AG09319 (cell line): ENCODE data around the gene HOXA4.

Experiments
- DNase-seq: peaks from one replicate; pipeline ENCODE4 v3.0.0-alpha.2; 2010; ENCODE audit warnings: low read depth; ENCODE audit errors: extremely low read depth
- CTCF ChIP-seq: IDR thresholded peaks from 2 replicates; pipeline ENCODE4 v1.5.1; 2011; ENCODE audit warnings: low read depth, mild to moderate bottlenecking, inconsistent platforms, low read length, moderate library complexity

HOXA4 gene

GRCh38 chr7:27163288-27164044, 32.9 kb upstream of the HOXA4 start:
- no peak for DNase-seq
- TF ChIP-seq CTCF: no peak

- no peak for TF ChIP-seq CTCF
- DNase-seq: no peak
Measured at GRCh38 chr7:27162561-27163287, 32.2 kb upstream of the HOXA4 start.

GRCh38 chr7:27161721-27162560, 31.4 kb upstream of the HOXA4 start:
- TF ChIP-seq CTCF: no peak
- no peak for DNase-seq

GRCh38 chr7:27161214-27161720, 30.7 kb upstream of the HOXA4 start:
- DNase-seq: no peak
- no peak for TF ChIP-seq CTCF

- DNase-seq: peak; percentile 48
- peak; percentile 95 for TF ChIP-seq CTCF
Measured at GRCh38 chr7:27160546-27161213, 30.1 kb upstream of the HOXA4 start.

- TF ChIP-seq CTCF: no peak
- no peak for DNase-seq
Measured at GRCh38 chr7:27160145-27160545, 29.6 kb upstream of the HOXA4 start.
